DND-41 (cell line): ENCODE data around the gene CPD.

Experiments
- ATAC-seq: fragments of 200-7000 bp; cut with Tn5 transposase; 3 replicates; pipeline ENCODE4 v1.9.1; 2021; ENCODE audit warnings: low read depth; ENCODE audit not compliant: insufficient read depth
- DNase-seq: peaks from one replicate; pipeline ENCODE4 v3.0.0-alpha.2; 2020
- H2AFZ ChIP-seq: 2 replicates; pipeline ENCODE4 v1.6.0; 2012; ENCODE audit warnings: low read depth, low read length
- H3K27ac ChIP-seq: 2 replicates; pipeline ENCODE4 v1.5.1; 2012; ENCODE audit warnings: low read length, inconsistent platforms
- H3K27me3 ChIP-seq: fragments of 200-600 bp; sonication (generic); 2 replicates; pipeline ENCODE4 v1.6.0; 2012; ENCODE audit warnings: low read length, mild to moderate bottlenecking, inconsistent platforms; ENCODE audit not compliant: insufficient read depth, poor library complexity
- H3K36me3 ChIP-seq: 2 replicates; pipeline ENCODE4 v1.5.1; 2012; ENCODE audit warnings: low read length, inconsistent platforms; ENCODE audit not compliant: insufficient read depth
- H3K4me1 ChIP-seq: 2 replicates; pipeline ENCODE4 v1.5.1; 2012; ENCODE audit warnings: mild to moderate bottlenecking, low read length; ENCODE audit not compliant: insufficient read depth
- H3K4me2 ChIP-seq: 2 replicates; pipeline ENCODE4 v1.6.0; 2012; ENCODE audit warnings: mild to moderate bottlenecking, moderate library complexity, low read length, inconsistent platforms; ENCODE audit not compliant: insufficient read depth
- H3K4me3 ChIP-seq, 2 experiments: fragments of 200-600 bp in 1 of 2; shearing (Covaris generic) in 1 of 2; 2 replicates each; pipeline ENCODE4 v1.5.1; 2012 to 2016; ENCODE audit warnings: inconsistent platforms in 2 of 2, low read length in 2 of 2, mild to moderate bottlenecking in 2 of 2, low read depth in 1 of 2, moderate library complexity in 1 of 2
- H3K79me2 ChIP-seq: 2 replicates; pipeline ENCODE4 v1.6.0; 2012; ENCODE audit warnings: low read length, inconsistent platforms; ENCODE audit not compliant: insufficient read depth
- H3K9ac ChIP-seq: 2 replicates; pipeline ENCODE4 v1.6.0; 2012; ENCODE audit warnings: low read depth, mild to moderate bottlenecking, inconsistent platforms, low read length, moderate library complexity
- H3K9me3 ChIP-seq: 2 replicates; pipeline ENCODE4 v1.5.1; 2012; ENCODE audit warnings: low read length, moderate library complexity, mild to moderate bottlenecking, inconsistent platforms; ENCODE audit not compliant: insufficient read depth, severe bottlenecking
- H4K20me1 ChIP-seq: 2 replicates; pipeline ENCODE4 v1.6.0; 2012; ENCODE audit warnings: low read length; ENCODE audit not compliant: insufficient read depth
- CTCF ChIP-seq: IDR thresholded peaks from 2 replicates; pipeline ENCODE4 v1.5.1; 2012; ENCODE audit warnings: borderline replicate concordance, low read length, moderate library complexity, mild to moderate bottlenecking; ENCODE audit not compliant: poor library complexity, severe bottlenecking; ENCODE audit errors: extremely low read depth
- EZH2 ChIP-seq: IDR thresholded peaks from 3 replicates; pipeline ENCODE4 v1.6.1; 2012; ENCODE audit warnings: borderline replicate concordance, low read depth, mild to moderate bottlenecking, moderate library complexity, low read length, inconsistent platforms; ENCODE audit not compliant: severe bottlenecking

Gene CPD

GRCh38 chr17:30477774-30478115 is 99.0 kb downstream of the CPD start:
- Histone ChIP-seq H2AFZ (peak overlapping the region; percentile 80), H3K36me3 (peaks cover 37% of the 10 kb centered on the region), H3K27me3 (no peaks in the 10 kb centered on the region), H4K20me1 (peaks cover 5% of the 10 kb centered on the region; the same call in 1 of the 2 replicates), H3K4me2 (peak overlapping the region; percentile 75), H3K4me3 (peak overlapping the region; percentile 76 to 91), H3K9ac (peak overlapping the region; percentile 80), H3K4me1 (peaks cover 24% of the 10 kb centered on the region), H3K9me3 (no peaks in the 10 kb centered on the region), H3K79me2 (peaks cover 44% of the 10 kb centered on the region), H3K27ac (peak overlapping the region; percentile 91)
- ATAC-seq, result no peak
- no peak for DNase-seq
- TF ChIP-seq EZH2 (no peak), CTCF (no peak)

GRCh38 chr17:30482555-30482954 is 103.8 kb downstream of the CPD start:
- H3K9ac ChIP-seq, result no peak overlapping the region
- no peaks in the 10 kb centered on the region for H3K9me3 ChIP-seq
- H3K4me2 ChIP-seq, result no peak overlapping the region
- peaks cover 5% of the 10 kb centered on the region; the same call in 1 of the 2 replicates for H4K20me1 ChIP-seq
- H2AFZ ChIP-seq, result no peak overlapping the region
- no peak for ATAC-seq
- H3K27ac ChIP-seq, result no peak overlapping the region
- H3K27me3 ChIP-seq, result no peaks in the 10 kb centered on the region
- no peak for DNase-seq
- H3K4me1 ChIP-seq, result peaks cover 15% of the 10 kb centered on the region
- H3K36me3 ChIP-seq, result peaks cover 83% of the 10 kb centered on the region
- H3K4me3 ChIP-seq, result no peak overlapping the region
- no peak for TF ChIP-seq EZH2
- peaks cover 42% of the 10 kb centered on the region for H3K79me2 ChIP-seq

GRCh38 chr17:30483159-30483558 is 104.4 kb downstream of the CPD start:
- no peak for ATAC-seq
- Histone ChIP-seq H3K27me3 (no peaks in the 10 kb centered on the region), H2AFZ (no peak overlapping the region), H3K27ac (no peak overlapping the region), H3K9ac (no peak overlapping the region), H3K9me3 (no peaks in the 10 kb centered on the region), H3K4me2 (no peak overlapping the region), H3K79me2 (peaks cover 36% of the 10 kb centered on the region), H3K4me3 (no peak overlapping the region), H3K4me1 (peaks cover 12% of the 10 kb centered on the region), H3K36me3 (peaks cover 87% of the 10 kb centered on the region), H4K20me1 (peaks cover 5% of the 10 kb centered on the region; the same call in 1 of the 2 replicates)
- DNase-seq, result no peak
- TF ChIP-seq EZH2, result no peak
- no peak for TF ChIP-seq CTCF

- Histone ChIP-seq H3K36me3 (peaks cover 86% of the 10 kb centered on the region), H3K4me1 (no peaks in the 10 kb centered on the region), H3K27me3 (no peaks in the 10 kb centered on the region), H4K20me1 (no peaks in the 10 kb centered on the region), H3K9me3 (no peaks in the 10 kb centered on the region), H3K27ac (no peak overlapping the region), H2AFZ (no peak overlapping the region), H3K4me2 (no peak overlapping the region), H3K4me3 (no peak overlapping the region), H3K9ac (no peak overlapping the region), H3K79me2 (no peaks in the 10 kb centered on the region)
- no peak for TF ChIP-seq CTCF
- no peak for ATAC-seq
- DNase-seq, result no peak
Measured at GRCh38 chr17:30493780-30494179, 115.1 kb downstream of the CPD start.
